GM19238 (cell line): ENCODE data around the gene PDXK.

Experiments used
- DNase-seq: peaks from one replicate; pipeline ENCODE4 v3.0.0; 2011; ENCODE audit warnings: low spot score; ENCODE audit not compliant: insufficient read length

PDXK gene

GRCh38 chr21:43741423-43742096, 22.6 kb downstream of the PDXK start:
- no peak for DNase-seq

GRCh38 chr21:43743947-43744346, 25.0 kb downstream of the PDXK start:
- no peak for DNase-seq

DNA sequence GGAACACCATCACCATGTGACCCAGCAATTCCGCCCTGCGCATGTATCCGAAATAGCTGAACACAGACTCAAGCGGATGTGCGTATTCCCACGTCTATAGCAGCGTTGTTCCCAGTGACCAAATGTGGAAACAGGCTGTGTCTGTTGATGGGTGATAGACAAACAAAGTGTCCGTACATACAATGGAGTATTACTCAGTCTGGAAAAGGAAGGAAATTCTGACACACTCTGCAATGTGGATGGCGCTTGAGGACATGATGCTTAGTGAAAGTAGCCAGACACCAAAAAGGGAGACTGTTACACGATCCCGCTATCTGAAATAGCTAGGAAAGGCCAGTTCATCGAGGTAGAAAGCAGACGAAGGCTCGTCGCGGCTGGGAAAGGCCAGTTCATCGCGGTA, 25.8 kb downstream of the PDXK start:
- DNase-seq = no peak

DNA sequence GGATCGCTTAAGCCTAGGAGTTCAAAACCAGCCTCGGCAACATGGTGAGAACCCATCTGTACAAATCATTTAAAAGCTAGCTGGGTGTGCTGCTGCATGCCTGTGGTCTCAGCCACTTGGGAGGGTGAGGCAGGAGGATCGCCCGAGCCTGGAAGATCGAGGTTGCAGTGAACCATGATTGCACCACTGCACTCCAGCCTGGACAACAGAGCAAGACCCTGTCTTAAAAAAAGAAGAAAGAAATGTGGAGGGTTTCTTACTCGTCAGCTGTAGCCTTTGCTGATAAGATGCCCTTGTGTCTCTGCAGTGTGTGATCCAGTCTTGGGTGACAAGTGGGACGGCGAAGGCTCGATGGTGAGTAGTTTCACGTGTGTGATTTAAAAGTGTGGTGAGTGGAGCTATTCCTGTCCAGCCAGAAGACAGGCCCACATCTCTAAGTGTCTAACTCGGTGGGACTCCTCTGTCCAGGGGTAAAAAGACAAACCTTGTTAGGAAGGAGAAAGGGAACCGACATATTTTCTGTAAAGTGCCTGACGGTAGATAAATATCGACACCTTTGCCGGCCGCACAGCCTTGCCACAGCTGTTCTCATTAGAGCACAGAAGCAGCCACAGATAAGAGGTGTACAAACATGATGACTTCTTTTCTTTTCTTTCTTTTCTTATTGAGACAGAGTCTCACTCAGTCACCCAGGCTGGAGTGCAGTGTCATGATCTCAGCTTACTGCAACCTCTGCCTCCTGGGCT, 27.0 kb downstream of the PDXK start:
- DNase-seq = no peak

- DNase-seq = no peak
These were observed 29.7 kb downstream of the PDXK start for GRCh38 chr21:43748622-43749021.

DNA sequence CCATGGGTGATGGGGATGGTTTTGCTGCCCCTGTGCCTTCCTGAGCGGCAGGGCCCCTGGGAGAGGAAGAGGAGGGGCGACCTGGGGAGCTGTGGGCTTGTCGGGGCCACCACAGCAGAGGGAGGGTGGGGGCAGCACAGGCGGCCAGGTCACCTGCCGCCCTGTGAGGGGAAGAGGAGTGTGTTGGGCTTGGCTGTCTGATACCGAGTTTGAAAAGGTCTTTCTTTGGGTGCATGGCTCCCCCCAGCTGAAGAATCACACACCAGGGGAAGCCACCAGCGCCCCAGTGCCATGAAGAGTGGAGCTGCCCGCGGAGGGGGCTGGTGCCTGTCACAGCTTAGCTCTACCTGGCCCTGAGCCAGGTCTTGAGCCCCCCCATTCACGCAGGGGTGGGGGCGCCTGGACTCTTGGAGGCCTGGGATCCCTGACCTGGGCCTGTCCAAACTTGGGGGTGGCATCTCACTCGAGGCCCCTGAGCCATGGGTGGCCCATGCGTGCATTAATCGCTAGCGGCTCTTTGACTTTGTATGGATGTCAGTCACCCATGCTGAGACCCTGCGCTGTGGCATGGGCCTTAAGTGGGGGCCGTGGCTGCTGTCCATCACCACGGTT, 30.8 kb downstream of the PDXK start:
- no peak for DNase-seq

DNA sequence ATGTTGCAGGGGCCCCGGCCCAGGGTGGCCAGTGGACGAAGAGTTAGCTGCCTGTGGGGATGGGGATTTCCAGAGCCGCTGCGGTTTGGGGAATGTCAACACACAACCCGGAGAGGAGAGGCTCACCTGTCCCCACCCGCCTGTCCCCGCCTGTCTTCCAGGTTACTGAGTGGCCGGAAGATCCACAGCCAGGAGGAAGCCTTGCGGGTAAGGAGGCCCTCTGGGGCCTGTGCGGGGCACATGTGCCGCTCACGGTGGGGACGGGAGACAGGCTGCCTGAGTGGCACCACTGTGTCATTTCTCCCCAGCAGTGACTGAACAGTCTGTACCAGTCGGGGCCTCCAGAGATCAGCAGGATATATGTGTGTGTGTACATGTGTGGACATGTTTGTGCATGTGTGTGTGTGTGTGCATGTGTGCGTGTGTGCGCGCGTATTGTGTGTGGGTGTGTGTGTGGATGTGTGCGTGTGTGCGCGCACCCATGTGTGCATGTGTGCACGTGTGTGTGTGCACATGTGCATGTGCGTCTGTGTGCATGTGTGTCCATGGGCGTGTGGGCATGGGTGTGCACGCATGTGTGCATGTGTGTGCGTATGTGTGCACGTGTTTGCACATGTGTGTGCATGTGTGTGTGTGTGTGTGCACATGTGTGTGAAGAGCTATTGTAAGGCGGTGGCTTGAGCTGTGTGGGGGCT, 31.6 kb downstream of the PDXK start:
- DNase-seq = no peak

DNA sequence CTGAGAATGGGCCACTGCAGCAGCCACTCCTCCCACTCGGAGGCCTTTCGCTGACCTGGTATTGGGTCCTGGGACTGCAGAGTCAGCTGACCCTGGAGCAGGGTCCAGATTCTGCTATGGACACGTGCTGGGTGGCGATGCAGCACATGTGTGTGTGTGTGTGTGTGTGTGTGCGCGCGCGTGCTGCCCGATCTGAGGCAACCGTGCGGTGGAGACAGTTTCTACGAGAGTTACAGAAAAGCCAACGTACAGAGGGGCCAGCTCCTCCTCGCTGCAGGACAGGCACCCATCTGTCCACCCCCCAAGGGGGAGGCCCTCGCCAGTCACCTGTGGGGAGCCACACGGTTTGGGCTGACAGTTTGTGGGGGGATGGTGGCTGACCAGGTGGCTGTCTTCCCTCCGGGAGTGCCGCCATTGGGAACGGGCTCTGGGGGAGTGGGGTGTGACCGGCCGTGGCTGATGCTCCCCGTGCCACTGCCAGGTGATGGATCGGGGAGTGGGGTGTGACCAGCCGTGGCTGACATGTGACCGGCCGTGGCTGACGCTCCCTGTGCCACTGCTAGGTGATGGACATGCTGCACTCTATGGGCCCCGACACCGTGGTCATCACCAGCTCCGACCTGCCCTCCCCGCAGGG, 33.1 kb downstream of the PDXK start:
- no peak for DNase-seq

DNA sequence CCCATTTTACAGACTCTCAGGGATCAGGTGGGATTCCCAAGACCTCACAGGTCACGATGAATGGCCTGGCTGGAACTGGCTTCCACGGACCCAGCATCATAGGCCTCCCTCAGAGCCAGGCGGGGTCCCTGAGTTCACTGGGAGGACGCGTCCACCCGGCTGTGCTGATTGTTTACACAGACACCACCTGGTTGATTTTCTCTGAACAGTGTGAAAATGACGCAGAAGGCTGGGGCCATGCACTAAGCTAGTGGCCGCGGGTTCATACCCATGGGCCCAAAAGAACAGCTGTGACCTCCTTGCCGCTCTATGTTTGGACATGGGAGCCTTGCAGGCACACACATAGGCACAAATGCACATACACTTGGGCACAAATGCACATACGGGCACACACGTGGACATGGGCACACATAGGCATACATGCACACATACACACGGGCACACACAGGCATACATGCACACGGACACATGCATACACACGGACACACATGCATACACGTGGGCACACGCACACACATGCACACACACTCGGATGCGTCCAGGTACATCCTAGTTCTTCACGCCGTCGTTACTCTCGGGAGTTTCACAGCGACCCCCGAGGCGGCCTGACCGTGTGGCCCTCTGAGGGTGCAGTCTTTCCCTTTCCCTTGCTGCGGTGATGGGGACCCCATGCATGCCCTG, 34.0 kb downstream of the PDXK start:
- DNase-seq = no peak

DNA sequence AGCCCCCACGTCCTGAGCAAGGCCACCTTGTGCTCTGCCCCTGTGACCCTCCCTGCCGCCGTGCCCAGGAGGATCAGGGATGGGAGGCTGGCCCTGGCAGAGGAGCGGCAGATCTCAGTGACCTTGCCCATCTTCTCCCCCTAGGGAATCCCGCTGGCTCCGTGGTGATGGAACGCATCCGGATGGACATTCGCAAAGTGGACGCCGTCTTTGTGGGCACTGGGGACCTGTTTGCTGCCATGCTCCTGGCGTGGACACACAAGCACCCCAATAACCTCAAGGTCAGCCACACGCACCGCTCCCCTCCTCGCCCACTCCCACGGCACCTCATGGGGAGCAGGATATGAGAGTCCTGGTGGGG, 34.5 kb downstream of the PDXK start:
- no peak for DNase-seq

- DNase-seq = no peak
These were observed 36.2 kb downstream of the PDXK start for GRCh38 chr21:43754948-43755781.

DNA sequence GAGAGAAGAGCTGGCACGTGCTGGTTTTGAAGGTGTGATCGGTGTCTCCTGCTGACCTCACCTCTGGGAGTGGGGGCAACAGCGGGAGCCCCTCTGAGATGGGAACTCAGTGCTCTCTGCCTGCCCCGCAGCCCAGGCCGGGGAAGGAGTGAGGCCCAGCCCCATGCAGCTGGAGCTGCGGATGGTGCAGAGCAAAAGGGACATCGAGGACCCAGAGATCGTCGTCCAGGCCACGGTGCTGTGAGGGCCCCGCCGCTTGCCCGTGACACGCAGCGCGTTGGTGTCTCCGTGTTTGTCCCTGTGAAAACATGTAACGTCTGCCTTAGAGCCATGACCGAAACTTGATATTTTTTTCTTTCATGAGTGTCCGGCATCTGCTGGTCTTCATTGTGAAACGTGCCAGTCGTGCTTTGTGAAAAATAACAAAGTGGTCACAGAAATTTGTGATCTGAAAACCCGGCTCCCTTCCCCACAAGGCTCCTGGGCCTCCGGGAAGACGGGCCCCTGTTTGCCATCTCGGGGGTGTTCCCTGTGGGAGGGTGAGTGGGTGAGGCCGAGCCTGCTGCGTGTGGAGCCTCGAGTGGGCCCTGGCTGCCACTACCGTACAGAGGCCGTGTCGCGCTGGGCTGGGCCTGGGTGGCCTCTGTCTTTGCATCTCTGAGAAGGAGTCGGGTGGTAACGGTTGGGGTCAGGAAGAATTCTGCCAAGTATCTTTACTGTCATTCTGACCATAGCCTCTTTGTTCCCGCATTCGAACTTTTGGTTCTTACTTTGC, 37.1 kb downstream of the PDXK start:
- no peak for DNase-seq

DNA sequence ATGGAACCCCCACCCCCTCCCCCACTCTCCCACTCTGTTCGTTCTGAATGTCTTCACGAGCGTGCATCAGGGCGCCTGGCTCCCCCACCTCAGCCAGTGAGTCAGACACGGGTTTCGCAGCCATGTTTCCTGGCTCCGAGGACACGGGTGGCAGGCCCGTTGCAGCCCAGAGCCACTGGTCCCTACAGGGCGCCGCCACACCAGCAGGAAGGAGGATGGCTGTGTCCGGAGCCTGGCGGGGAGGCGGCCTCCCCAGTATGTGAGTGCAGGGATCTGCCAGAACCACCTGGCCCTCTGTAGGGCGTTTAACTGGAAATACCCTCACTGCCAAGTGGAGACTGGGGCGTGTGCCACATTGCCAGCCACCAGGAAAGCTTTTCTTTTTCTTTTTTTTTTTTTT, 38.7 kb downstream of the PDXK start:
- DNase-seq = no peak

DNA sequence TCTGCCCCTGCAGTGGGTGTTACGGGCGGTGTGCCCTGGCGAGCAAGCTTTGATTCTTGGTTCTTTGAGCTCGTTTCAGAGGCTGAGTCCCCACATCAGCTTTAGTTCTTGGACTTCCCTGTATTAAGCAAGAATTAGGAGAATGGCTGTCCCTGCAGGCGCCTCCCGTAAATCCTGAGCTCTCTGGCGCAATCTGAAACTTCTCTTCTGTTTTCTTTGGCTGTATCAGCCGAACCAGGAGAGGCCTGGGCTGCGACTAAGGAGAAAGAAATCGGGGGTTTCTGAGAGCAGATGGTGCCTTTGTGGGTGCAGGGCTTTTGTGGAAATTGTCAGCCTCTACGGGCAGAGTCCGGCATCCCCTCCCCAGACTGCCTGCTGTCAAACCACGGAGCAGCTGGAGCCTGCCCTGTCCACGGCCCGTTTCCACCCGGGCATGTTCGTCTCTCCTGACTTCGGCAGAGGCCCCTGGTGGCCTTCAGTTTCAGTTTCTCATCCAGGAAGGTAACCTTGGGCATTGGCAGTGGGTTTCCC, 39.2 kb downstream of the PDXK start:
- no peak for DNase-seq

DNA sequence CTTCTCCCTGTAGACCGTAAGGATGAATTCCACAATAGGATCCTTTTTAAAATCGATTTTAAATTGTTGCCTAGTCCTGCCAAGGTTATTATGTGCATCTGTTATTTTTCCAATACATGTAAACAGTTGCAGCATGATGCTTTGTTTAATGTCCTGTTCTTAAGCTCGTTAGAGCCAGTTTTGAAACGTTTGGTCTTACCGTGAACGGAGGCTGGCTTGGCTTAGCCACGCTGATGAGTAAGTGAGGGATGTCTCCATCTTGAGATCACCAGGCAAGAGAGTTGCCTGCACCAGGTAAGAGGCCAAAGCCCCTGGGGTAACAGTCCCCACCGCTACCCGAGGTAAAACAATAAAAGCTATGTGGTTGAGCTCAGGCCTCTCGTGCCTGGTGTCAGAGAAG, 39.9 kb downstream of the PDXK start:
- DNase-seq = no peak

- no peak for DNase-seq
These were observed 40.7 kb downstream of the PDXK start for GRCh38 chr21:43759651-43760050.

DNA sequence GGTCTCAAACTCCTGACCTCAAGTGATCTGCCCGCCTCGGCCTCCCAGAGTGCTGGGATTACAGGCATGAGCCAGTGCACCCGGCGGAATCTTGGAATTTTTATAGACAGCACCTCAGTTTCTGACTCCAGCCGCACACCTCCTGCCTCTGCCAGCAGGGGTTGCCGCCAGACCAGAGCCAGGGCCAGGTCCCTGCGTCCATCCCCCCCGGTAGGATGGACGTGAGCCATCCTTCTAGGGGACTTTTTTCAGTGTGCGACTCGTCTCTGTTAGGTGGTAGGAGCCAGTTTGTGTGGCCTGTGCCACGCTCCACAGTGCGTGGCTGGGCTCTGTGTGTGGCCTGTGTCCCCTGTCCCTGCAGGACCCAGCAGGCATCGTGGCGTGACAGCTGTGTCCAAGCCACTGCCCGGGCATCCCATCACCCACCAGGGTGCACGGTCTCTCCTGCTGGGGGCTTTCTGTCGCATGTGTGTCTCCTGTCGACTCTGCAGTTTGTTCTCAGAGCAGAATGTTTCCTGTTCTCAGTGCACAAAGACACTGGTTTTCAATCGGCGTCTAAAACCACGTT, 41.5 kb downstream of the PDXK start:
- DNase-seq = no peak

- no peak for DNase-seq
These were observed 43.0 kb downstream of the PDXK start for GRCh38 chr21:43761886-43762285.
